ENCODE measurements around the gene MAGI2. TPM values are rescaled to one million over a fixed set of nuclear protein-coding genes. Genes with fewer than 3 reads are reported as not detected.
"Not testable (repeated sequence)": the region's sequence is repeated elsewhere in the genome, so short reads cannot be mapped to it uniquely, and the experiment has no call there.

Gene MAGI2
- total RNA-seq, 2 experiments from 2014 or later: 0.14 to 0.19 TPM

- H3K27ac Mint-ChIP-seq: no peak overlapping the region
- no peaks in the 10 kb centered on the region for H3K36me3 Mint-ChIP-seq
- POLR2A ChIA-PET: no interaction called here
- ATAC-seq (ENCODE audit: low read depth): no peak
- no peaks in the 10 kb centered on the region for H3K27me3 Mint-ChIP-seq
- DNase-seq: no peak
- H3K4me1 Mint-ChIP-seq: no peaks in the 10 kb centered on the region
- H3K4me3 Mint-ChIP-seq: no peak overlapping the region
- no peaks in the 10 kb centered on the region for H3K9me3 Mint-ChIP-seq
Observed at GRCh38 chr7:78587443-78588044, 865.9 kb downstream of the MAGI2 start.

GRCh38 chr7:78585980-78586379, 867.5 kb downstream of the MAGI2 start:
- POLR2A ChIA-PET: no interaction called here
- Mint-ChIP-seq H3K4me3 (no peak overlapping the region), H3K27me3 (no peaks in the 10 kb centered on the region), H3K36me3 (no peaks in the 10 kb centered on the region), H3K4me1 (no peaks in the 10 kb centered on the region), H3K27ac (no peak overlapping the region), H3K9me3 (no peaks in the 10 kb centered on the region)
- DNase-seq (no peak), ATAC-seq (ENCODE audit: low read depth) (no peak)

- POLR2A ChIA-PET: no interaction called here
- no peaks in the 10 kb centered on the region for H3K36me3 Mint-ChIP-seq
- no peak for DNase-seq
- ATAC-seq (ENCODE audit: low read depth): no peak
- no peak overlapping the region for H3K27ac Mint-ChIP-seq
- no peak overlapping the region for H3K4me3 Mint-ChIP-seq
- no peaks in the 10 kb centered on the region for H3K9me3 Mint-ChIP-seq
- H3K27me3 Mint-ChIP-seq: no peaks in the 10 kb centered on the region
- H3K4me1 Mint-ChIP-seq: no peaks in the 10 kb centered on the region
Observed at GRCh38 chr7:78578686-78579085, 874.8 kb downstream of the MAGI2 start.

- DNase-seq; H3K36me3 Mint-ChIP-seq; H3K27me3 Mint-ChIP-seq; H3K4me3 Mint-ChIP-seq; H3K4me1 Mint-ChIP-seq; ATAC-seq (ENCODE audit: low read depth); POLR2A ChIA-PET; H3K9me3 Mint-ChIP-seq; H3K27ac Mint-ChIP-seq: not testable (repeated sequence)
Observed at GRCh38 chr7:78577174-78577952, 876.1 kb downstream of the MAGI2 start.

GRCh38 chr7:78576236-78576635, 877.2 kb downstream of the MAGI2 start:
- Mint-ChIP-seq H3K27ac (no peak overlapping the region), H3K27me3 (no peaks in the 10 kb centered on the region), H3K9me3 (no peaks in the 10 kb centered on the region), H3K36me3 (no peaks in the 10 kb centered on the region), H3K4me3 (no peak overlapping the region), H3K4me1 (no peaks in the 10 kb centered on the region)
- no peak for DNase-seq
- ATAC-seq (ENCODE audit: low read depth): peak; percentile 33
- POLR2A ChIA-PET: no interaction called here

- POLR2A ChIA-PET: no interaction called here
- DNase-seq (no peak), ATAC-seq (ENCODE audit: low read depth) (no peak)
- Mint-ChIP-seq H3K27ac (no peak overlapping the region), H3K4me1 (no peaks in the 10 kb centered on the region), H3K9me3 (no peaks in the 10 kb centered on the region), H3K36me3 (no peaks in the 10 kb centered on the region), H3K4me3 (no peak overlapping the region), H3K27me3 (no peaks in the 10 kb centered on the region)
Observed at GRCh38 chr7:78571292-78571691, 882.2 kb downstream of the MAGI2 start.

- Mint-ChIP-seq H3K4me3 (no peak overlapping the region), H3K4me1 (no peaks in the 10 kb centered on the region), H3K36me3 (no peaks in the 10 kb centered on the region), H3K9me3 (no peaks in the 10 kb centered on the region), H3K27me3 (no peaks in the 10 kb centered on the region), H3K27ac (no peak overlapping the region)
- POLR2A ChIA-PET: no interaction called here
- ATAC-seq (ENCODE audit: low read depth) (no peak), DNase-seq (no peak)
Observed at GRCh38 chr7:78568690-78569089, 884.8 kb downstream of the MAGI2 start.

- H3K4me3 Mint-ChIP-seq: no peak overlapping the region
- no peaks in the 10 kb centered on the region for H3K27me3 Mint-ChIP-seq
- DNase-seq: no peak
- ATAC-seq (ENCODE audit: low read depth): no peak
- H3K36me3 Mint-ChIP-seq: no peaks in the 10 kb centered on the region
- no peaks in the 10 kb centered on the region for H3K4me1 Mint-ChIP-seq
- H3K9me3 Mint-ChIP-seq: no peaks in the 10 kb centered on the region
- POLR2A ChIA-PET: no interaction called here
- H3K27ac Mint-ChIP-seq: no peak overlapping the region
Observed at GRCh38 chr7:78567836-78568235, 885.6 kb downstream of the MAGI2 start.

- no peaks in the 10 kb centered on the region for H3K36me3 Mint-ChIP-seq
- DNase-seq (no peak), ATAC-seq (ENCODE audit: low read depth) (no peak)
- POLR2A ChIA-PET: no interaction called here
- H3K27me3 Mint-ChIP-seq: no peaks in the 10 kb centered on the region
- H3K4me3 Mint-ChIP-seq: no peak overlapping the region
- H3K9me3 Mint-ChIP-seq: no peaks in the 10 kb centered on the region
- H3K27ac Mint-ChIP-seq: no peak overlapping the region
- no peaks in the 10 kb centered on the region for H3K4me1 Mint-ChIP-seq
Observed at GRCh38 chr7:78565784-78566183, 887.7 kb downstream of the MAGI2 start.

GRCh38 chr7:78563191-78563590, 890.3 kb downstream of the MAGI2 start:
- POLR2A ChIA-PET: no interaction called here
- H3K4me1 Mint-ChIP-seq: no peaks in the 10 kb centered on the region
- no peak overlapping the region for H3K4me3 Mint-ChIP-seq
- H3K27ac Mint-ChIP-seq: no peak overlapping the region
- DNase-seq: no peak
- no peak for ATAC-seq (ENCODE audit: low read depth)
- no peaks in the 10 kb centered on the region for H3K36me3 Mint-ChIP-seq
- H3K27me3 Mint-ChIP-seq: no peaks in the 10 kb centered on the region
- H3K9me3 Mint-ChIP-seq: no peaks in the 10 kb centered on the region

GRCh38 chr7:78562191-78562590, 891.3 kb downstream of the MAGI2 start:
- no peaks in the 10 kb centered on the region for H3K36me3 Mint-ChIP-seq
- H3K27me3 Mint-ChIP-seq: no peaks in the 10 kb centered on the region
- no peak overlapping the region for H3K4me3 Mint-ChIP-seq
- ATAC-seq (ENCODE audit: low read depth) (no peak), DNase-seq (no peak)
- POLR2A ChIA-PET: no interaction called here
- no peaks in the 10 kb centered on the region for H3K4me1 Mint-ChIP-seq
- no peaks in the 10 kb centered on the region for H3K9me3 Mint-ChIP-seq
- H3K27ac Mint-ChIP-seq: no peak overlapping the region

GRCh38 chr7:78558566-78558965, 894.9 kb downstream of the MAGI2 start:
- no peaks in the 10 kb centered on the region for H3K36me3 Mint-ChIP-seq
- no peaks in the 10 kb centered on the region for H3K9me3 Mint-ChIP-seq
- no peak for DNase-seq
- H3K4me1 Mint-ChIP-seq: no peaks in the 10 kb centered on the region
- H3K27me3 Mint-ChIP-seq: no peaks in the 10 kb centered on the region
- POLR2A ChIA-PET: no interaction called here
- no peak for ATAC-seq (ENCODE audit: low read depth)
- no peak overlapping the region for H3K4me3 Mint-ChIP-seq
- no peak overlapping the region for H3K27ac Mint-ChIP-seq

GRCh38 chr7:78543976-78544375, 909.5 kb downstream of the MAGI2 start:
- POLR2A ChIA-PET: no interaction called here
- ATAC-seq (ENCODE audit: low read depth): no peak
- H3K4me3 Mint-ChIP-seq: no peak overlapping the region
- H3K4me1 Mint-ChIP-seq: no peaks in the 10 kb centered on the region
- H3K27me3 Mint-ChIP-seq: no peaks in the 10 kb centered on the region
- no peaks in the 10 kb centered on the region for H3K36me3 Mint-ChIP-seq
- no peaks in the 10 kb centered on the region for H3K9me3 Mint-ChIP-seq
- no peak for DNase-seq
- H3K27ac Mint-ChIP-seq: no peak overlapping the region

GRCh38 chr7:78542981-78543380, 910.5 kb downstream of the MAGI2 start:
- Mint-ChIP-seq H3K27me3 (no peaks in the 10 kb centered on the region), H3K27ac (no peak overlapping the region), H3K9me3 (no peaks in the 10 kb centered on the region), H3K4me1 (no peaks in the 10 kb centered on the region), H3K4me3 (no peak overlapping the region), H3K36me3 (no peaks in the 10 kb centered on the region)
- DNase-seq (no peak), ATAC-seq (ENCODE audit: low read depth) (no peak)
- POLR2A ChIA-PET: no interaction called here

Data from activated naive CD8-positive, alpha-beta T cell treated with anti-CD3 and anti-CD28 coated beads, Interleukin-2, amount 10 ng/mL, durations not matched to agents 7 days and 5 days (primary cell).